IPS-NIHi11 (cell line): ENCODE measurements around the gene DUS2.

Source experiments
- DNase-seq: peaks from one replicate; pipeline ENCODE4 v3.0.0; 2012; ENCODE audit warnings: mixed read lengths, low spot score

DUS2 gene

GRCh38 chr16:68077866-68078700 is 55.0 kb downstream of the DUS2 start:
- DNase-seq = no peak

- no peak for DNase-seq
These were observed 55.8 kb downstream of the DUS2 start for GRCh38 chr16:68078701-68079375.

GRCh38 chr16:68079376-68079625 is 56.2 kb downstream of the DUS2 start:
- no peak for DNase-seq

- no peak for DNase-seq
These were observed 56.7 kb downstream of the DUS2 start for GRCh38 chr16:68079626-68080344.

GRCh38 chr16:68081861-68082628 is 59.0 kb downstream of the DUS2 start:
- no peak for DNase-seq

GRCh38 chr16:68082629-68083238 is 59.6 kb downstream of the DUS2 start:
- DNase-seq = no peak

- DNase-seq = no peak
These were observed 60.2 kb downstream of the DUS2 start for GRCh38 chr16:68083239-68083781.

GRCh38 chr16:68083861-68084503 is 60.9 kb downstream of the DUS2 start:
- peak; percentile 53 for DNase-seq

GRCh38 chr16:68084504-68085258 is 61.6 kb downstream of the DUS2 start:
- DNase-seq = peak; percentile 86

GRCh38 chr16:68085259-68086071 is 62.4 kb downstream of the DUS2 start, which contains the start of gene NFATC3:
Gene NFATC3 (plus strand): TSS chr16:68085370. CDS start chr16:68085682, 312 bp downstream.
- DNase-seq = peak; percentile 97

GRCh38 chr16:68086336-68086841 is 63.3 kb downstream of the DUS2 start:
- no peak for DNase-seq

- no peak for DNase-seq
These were observed 63.8 kb downstream of the DUS2 start for GRCh38 chr16:68086860-68087268.

GRCh38 chr16:68087688-68088087 is 64.6 kb downstream of the DUS2 start:
- DNase-seq = no peak

GRCh38 chr16:68088130-68088972 is 65.3 kb downstream of the DUS2 start:
- no peak for DNase-seq

GRCh38 chr16:68089067-68089466 is 66.0 kb downstream of the DUS2 start:
- DNase-seq = no peak

- DNase-seq = no peak
These were observed 67.0 kb downstream of the DUS2 start for GRCh38 chr16:68090130-68090529.

GRCh38 chr16:68090533-68090932 is 67.4 kb downstream of the DUS2 start:
- DNase-seq = no peak
